ENCODE results near the gene JAZF1.

The JAZF1 gene

DNA sequence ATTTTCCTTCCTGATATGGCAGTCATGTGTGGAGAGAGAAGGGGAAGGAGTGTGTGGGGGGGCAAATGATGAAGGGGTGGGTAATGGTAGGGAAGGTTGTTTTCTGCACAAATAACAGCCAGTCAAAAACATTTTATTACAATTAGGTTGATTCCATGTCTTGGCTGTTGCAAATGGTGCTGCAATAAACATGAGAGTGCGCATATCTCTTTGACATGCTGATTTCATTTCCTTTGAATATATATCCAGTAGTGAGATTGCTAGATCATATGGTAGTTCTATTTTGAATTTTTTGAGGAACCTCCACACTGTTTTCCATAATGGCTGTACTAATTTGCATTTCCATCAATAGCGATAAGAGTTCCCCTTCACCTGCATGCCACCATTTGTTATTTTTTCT lies 10.6 kb upstream of the JAZF1 start:
- no peak for DNase-seq

DNA sequence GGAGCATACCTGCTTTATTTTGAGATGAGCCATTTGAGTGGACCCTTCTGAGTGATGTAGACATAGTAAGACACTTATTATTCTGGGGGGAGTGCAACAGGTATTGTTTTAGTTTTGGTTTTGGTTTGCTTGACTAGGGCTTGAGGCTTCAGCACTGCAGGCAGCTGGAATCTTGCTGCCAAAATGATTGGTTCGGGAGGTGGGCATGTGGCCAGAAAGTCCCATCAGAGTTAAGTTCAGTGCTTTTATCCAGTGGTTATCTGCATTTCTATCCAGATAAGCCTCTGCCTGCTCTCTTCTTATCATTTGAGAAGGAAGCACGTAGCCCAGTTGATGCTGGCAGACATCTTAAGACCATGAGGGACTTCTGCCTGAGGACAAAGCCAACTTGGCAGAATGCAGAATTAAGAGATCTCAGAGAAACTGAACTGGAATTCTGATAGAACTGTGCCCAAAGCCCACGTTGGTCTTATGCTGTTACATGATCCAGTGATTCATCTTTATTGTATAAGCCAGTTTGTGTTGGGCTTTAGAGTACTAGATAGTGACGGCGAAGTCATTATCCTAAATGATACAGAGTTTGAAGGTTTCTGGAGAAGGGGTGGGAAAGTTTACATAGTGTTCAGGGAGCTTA lies 9.6 kb upstream of the JAZF1 start:
- DNase-seq, result no peak

DNA sequence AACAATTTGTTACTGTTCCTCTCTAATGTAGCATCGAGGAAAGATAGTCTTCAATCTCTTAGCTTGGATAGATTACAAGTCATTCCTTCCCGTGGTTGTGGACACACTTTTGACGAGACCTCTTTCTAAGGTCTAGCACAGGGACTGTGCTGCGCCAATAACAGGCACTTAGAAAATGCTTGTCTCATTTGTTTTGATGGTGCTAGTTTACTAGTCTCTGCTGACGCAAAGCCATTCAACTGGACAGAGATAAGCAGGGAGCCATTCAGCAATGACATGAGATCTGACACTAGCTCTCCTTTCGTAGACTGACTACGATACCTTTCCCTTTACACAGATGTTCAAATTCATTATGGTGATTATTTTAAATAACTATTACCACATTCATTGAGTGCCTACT lies 6.4 kb upstream of the JAZF1 start:
- no peak for DNase-seq

DNA sequence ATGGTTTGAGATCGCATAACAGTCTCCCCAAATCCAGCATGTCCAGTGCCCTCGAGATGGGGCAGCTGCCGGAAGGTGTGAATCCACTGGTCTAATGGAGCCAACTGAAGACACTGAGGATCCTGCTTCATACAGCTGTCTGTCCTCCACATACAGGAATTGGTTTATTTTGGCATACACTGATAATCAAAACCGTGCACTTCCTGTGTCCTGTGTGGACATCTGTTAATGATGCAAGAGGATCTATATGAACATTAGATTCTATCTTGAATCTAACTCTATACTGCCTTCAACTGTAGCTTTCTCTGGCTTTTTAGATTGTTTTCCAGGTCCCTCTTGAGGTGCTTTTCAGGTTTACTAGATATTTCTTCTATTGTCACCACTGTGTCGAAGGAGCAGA lies 3.0 kb upstream of the JAZF1 start:
- no peak for DNase-seq

DNA sequence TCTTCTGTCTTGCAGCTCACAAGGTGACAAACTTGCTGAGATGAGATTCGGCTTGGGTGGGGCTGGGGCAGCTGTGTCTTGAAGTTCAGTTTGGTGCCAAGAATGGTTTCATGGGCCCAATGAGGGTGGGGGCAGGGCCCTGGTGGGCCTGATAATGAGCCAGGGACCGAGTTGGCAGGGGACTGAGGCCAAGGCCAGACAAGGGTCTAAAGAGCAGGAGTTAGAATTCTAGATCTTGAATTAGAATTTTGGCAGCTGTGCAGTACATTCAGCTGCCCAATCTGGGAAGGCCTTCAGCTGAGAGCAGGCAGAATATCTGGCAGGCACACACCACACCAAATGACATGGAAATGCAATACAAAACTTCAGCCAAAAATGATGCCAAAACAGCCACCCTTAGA lies 1.5 kb upstream of the JAZF1 start:
- no peak for DNase-seq

DNA sequence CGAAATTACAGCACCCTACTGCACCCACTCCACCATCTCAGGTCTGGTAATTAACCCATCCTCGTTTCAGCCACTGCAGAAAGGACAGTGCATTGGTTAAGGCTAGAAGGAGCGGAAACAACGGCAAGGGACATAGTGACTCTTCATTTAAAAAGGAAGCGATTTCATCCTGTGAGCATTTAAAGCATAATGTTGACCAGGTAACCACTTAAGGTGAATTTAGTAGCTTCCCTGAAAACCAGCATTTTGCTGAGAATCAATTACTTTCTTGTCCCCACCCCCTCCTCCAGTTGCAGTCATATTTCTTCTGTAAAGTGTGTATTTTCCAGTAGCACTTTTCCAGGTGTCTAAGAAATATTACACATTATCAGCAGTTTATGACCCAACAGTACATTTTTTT lies 821 bp upstream of the JAZF1 start:
- DNase-seq, result no peak

DNA sequence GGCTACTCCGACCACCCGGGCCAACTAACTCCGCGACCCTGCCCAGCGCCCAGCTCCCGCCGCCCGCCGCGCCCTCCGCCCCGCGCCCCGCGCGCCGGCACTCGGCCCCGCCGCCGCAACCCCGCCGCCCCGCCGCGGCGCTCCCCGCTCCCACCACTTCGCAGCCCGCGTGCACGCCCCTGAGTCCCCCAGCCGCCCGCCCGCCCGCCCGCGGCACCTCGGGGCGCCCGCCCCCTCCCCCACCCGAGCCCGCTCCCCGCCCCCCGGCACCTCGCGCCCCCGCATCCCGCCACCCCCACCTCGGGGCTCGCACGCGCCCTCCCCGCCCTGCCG lies 598 bp downstream of the JAZF1 start:
- DNase-seq, result no peak

DNA sequence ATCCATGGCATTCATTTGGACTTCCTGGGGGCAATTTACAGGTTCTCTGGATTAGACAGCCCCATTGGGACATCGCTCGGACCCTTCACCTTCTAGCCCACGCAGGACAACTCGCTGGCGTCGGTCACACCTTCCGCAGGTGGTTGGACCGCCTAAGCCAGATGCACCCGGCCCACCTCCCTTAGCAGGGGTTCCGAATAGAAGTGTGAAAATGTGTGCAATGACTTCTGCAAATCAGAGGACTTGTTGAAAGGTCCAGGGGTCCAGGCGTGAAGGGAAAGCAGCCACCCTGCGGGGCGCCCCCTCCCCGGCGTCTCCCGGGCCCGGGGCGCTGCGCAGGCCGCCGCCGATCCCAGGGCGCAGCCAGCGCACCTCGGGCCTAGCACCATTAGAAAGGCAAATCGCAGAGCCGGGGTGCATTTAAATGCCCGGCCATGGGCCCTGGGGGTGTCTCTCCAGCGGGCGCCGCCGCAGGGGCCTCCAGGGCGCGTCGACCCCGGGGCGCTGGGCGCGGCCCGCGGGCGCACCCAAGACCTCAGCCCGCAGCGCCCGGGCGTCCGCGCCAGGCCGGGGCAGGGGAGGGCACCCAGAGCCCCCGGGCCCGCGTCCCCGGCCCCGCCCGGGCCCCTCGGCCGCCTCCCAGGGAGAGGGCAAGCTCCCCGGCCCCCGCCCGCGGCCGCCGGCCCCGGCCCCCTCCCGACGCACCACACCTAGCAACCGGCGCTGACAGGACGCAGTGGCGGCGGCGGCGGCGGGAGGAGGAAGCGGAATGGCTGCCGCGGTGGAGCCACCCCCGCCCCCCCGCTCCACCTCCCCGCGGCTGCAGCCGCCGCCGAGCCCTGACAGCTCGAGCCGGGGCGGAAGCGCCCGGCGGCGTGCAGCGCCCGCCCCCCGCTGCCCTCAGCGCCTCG lies 1.2 kb downstream of the JAZF1 start:
- peak; percentile 65 for DNase-seq

DNA sequence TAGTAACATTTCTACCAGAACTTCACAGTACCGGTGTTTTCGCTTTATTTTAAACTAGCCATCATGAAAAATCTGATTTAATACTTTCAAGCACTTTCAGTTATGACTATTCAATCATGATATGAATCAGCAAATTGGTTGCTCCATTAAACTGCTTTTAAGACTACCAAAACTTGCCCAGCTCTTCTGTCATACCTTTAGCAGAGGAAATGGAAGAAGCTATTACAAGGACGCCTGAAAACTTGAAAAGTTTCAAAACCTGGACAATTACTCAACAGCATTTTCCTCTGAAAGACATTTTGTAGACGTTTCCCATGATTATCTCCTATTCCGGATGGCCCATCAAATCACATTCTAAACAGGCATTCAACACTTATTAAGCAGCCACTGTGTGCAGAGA lies 2.0 kb downstream of the JAZF1 start:
- no peak for DNase-seq

DNA sequence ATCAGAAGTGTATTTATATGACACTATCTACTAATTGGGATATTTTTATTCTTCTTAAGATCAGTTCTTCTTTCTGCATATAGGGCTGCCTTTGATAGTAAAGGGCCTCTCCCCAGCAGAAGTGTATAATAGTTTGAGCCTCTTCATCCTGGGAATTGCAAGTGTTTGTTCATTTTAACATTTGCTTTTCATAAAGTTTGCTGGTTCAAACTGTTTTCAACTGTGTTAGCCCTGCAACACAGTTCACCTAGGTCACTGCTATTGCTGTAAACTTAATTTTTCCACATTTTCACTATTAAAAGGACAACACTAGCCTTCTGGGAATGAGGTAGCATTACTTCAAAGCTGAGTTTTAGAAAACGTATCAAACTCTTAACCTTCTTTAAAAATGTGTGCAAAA lies 2.8 kb downstream of the JAZF1 start:
- DNase-seq, result no peak

DNA sequence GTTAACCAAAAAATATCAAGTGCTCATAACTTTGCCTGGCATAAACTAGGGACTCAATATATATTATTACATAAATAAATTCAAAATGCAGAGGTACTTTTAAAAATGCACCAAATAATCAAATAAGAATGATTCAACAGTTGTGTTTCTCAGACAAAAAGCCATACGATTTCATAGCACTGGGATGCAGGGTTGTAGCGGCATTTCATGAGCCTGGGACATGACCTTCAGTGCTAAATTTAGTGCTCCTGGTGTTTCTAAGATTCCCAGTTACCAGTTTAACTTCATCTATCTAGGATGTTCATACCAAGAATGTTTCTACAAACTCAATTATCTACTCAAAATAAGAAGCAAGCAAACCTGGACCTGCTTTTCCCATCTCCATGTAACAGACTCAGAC lies 4.0 kb downstream of the JAZF1 start:
- DNase-seq, result no peak

DNA sequence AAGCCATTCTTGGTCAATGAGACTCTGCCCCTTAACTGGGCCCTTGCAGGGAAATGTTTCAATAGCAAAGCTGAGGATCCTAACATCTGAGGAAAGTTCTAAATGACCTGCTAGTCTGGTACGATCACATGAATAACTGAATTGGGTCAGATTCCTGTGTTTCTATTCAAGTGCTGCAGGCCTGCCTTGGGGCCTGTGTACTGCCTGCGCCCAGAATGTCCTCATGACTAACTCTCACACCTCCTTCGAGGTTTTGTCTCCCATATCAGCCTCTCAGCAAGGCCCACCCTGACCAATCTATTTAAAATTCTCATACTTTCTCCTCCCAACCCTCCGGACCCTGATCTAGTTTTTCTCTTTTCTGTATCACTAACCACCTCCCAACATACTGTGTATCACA lies 4.4 kb downstream of the JAZF1 start:
- no peak for DNase-seq

DNA sequence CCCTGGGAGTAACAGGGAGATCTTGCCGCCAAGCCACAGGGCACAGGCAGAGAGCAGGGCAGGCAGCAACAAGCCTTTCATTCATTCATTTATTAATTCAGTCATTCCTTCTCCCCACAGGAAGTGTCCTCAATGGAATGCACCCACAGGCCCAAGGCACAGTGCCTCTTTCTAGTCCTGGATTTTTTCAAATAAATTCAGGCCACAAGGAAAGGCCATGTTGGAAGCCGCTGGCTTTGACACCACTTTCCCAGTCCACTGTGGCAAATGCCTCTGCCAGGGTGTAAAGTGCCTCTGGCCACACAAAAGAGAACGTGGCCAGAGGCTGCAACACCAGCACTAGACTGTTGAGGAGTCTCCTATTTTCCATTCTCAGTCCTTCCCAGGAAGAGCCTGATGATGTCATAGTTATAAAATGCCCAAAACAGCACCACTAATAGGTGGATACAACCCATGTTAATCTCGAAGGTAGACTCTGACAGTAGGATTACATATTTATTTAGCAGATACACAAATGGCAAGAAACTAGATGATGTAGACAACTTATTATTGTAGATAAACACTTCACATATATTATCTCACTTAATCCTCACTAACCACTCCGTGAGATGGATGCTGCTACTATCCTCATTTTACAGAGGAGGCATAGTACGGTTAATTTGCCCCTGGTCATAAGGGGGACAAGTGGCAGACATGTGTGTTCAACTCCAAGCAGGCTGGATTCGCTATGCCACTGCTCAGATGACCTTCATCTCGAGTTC lies 5.5 kb downstream of the JAZF1 start:
- no peak for DNase-seq

DNA sequence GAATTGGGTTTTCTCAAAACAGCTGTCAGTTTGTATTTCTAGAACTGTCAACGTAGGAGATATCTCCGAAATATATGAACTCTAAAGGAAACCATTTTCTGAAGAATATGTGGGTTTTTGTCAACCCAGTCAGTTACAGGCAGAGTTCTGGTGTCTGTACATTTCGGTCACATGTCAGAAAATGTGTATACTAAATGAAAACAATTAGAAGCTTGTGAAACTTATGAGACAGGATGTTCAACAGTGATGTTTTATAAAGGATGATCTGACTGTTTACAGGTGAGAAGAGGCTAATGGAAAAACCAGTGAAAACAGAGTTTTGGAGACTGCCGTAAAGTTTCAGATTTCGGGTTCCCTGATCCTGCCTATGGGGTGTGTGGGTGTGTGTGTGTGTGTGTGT lies 6.2 kb downstream of the JAZF1 start:
- no peak for DNase-seq

DNA sequence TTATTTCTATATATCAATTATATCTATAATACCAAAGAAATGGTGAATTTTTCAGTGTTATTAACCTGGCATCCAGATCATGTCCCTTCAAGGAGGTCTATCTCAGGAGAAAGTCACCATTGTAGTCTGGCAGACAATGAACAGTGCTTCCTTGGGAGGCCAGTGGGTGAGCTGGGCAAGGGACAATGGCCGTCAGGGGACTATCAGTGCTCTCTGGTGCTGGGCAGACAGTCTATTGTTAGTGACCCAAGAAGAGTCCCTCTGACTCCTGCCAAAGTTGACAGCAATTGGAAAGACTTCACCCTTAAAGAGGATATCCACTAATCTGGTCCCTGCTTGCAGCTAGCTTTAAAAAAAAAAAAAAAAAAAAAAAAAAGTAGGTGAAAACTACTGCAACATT lies 7.1 kb downstream of the JAZF1 start:
- DNase-seq, result no peak

DNA sequence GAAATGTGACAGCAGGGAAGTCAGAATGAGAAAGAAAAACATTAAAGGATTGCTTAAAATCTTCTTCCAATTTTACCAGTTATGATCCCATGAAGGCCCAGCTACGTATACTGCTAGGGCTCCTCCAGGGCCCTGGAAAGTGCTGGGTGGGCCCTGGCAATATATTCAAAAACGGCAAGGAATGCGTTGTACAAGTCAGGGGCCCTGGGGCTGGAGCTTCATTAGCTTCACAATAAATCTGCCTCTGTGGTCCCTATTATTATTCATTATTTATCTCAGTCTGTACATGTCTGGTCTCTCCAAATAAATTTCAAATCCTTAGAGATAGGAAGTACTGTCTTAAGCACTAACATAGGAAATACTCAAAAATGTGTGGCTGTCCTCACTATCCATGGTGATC lies 7.6 kb downstream of the JAZF1 start:
- DNase-seq, result no peak

DNA sequence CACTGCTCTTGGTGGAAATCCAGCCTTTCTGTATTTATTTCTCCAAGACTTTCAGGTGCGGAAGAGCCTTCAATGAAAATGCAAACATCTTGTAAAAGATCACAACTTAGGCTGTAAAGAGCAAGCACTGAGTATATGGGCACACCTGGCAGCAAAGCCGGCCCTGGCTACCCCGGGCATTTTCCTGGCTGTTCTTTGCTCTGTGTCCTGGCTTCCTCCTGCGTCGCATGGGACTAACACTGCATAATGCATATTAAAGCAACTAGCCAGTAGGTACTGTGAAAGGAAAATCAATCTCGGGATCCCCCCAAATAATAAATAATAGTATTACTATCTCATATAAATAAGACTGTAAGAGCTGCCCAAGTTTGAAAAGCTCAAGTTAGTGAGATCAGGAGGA lies 9.9 kb downstream of the JAZF1 start:
- DNase-seq, result no peak

DNA sequence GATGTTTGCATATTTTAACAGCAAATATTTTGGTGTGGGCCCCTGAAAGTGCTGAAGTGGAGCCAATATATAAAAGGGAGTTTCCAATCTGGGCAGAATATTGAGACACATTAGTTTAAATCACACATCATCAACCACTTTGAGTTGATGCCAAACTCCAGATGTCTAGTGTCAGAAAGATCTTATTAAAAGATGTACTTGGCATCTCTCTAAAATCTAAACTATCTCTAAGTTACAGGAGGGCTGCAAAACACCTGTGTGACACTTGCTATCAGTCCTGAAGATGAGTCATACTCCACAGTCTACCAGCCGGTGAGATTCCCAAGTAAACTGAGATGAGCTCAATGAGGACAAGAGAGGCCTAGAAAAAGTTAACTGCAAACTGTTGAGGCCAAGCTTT lies 11.4 kb downstream of the JAZF1 start:
- DNase-seq, result no peak

DNA sequence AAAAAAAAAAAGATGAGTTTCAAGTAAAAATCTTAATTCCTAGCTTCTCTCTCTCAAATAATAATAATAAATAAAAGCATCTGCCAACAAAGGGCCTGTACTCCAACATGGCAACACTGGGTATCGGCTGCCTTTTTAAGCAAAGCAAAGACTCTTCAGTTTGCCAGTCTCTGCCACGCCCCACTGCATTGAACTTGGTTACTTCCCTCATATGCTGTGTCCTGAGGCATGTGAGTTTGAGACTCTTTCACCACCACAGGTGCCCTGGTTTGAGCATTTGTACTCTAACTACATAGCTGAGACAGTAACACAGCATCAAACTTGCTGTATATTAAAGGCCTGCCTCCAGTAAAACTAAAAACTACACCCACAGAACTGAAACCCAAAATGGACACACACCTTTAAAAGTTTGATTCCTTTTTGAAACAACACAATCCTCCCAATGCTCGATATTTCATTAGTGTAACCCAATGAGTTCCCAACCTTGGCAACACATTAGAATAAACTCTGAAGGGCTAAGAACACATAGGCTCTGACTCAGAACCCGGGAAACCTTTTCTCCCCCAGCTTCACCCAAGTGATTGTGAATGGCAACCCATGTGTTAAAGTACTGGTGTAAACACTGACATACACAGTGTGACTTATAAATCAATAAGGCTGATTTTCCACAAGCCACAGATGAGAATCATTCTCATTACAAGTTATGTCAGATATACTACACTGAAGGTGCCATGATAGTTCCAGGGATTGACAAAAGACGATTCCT lies 12.0 kb downstream of the JAZF1 start:
- DNase-seq, result no peak

DNA sequence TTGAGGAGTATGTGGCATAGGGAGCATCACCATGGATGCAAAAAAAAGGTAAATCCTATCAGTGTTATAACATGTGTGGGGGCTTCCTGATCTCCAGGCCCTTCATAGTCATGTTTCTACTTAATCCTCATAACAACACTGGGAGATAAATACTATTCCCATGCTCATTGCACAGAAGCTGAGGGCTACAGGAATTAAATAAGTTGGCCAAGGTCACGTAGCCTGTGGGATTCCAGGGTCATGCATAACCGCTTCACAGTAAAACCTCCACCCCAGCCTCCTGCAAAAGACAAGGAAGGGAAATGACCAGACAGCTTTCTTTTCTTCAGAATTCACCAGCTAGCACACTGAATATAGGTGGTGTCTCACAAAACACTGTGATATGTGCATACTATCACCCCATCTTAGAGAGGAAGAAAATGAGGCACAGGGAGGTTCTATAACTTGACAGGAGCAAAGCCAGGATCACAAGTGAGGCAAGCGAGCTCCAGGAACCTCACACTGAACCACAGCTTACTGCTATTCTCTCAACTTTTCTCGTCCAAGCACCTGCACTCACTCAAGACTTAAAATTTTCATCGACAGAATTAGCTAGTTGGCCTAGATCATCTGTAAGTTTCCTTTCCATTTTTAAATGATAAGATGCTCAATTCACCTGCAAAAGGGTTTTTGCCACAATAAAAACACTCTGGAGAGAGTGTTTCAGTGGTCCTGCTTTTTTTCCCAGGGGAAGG lies 13.4 kb downstream of the JAZF1 start:
- no peak for DNase-seq

DNA sequence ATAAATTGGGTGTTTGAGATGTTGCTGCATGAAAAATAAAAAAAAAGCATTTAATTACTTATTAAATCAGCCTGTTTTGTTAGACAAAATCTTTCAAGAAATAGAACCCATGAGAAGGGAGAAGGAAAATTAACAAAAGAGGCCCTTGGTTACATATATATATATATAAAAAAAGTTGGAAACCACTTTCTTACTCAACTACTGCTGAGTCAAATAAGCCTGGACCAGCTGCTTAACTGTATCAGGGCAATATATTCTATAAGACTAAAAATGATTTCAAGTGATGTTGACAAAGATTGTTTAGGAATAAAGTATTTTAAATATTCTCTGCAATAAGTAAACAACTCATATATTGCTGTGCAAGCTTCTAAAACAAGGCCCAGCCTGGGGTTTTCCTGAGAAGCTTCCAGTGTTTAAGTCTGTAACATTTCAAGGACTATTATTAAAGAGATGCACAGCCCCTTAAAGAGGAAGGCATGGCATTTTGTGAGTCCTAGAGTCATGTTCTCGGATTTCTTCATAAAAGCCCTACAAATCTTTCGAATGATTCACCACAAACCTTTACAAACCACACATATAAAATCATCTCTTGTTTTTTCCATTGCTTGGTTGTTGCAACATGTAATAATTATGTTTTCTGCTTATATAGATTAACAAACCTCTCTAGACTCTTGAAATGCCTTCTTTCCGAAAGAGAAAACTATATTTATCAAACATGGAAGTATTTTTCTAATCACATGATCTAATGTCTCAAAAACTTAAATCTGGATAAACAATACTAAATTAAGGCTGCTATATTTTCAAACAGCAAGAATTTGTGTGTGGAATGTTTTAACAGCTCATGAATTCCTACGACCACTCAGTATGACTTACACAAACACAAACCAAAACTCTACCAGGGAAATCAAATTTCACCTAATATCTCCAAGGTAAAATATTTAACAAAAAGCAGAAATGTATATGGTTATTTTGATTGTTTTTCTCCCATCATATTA lies 14.3 kb downstream of the JAZF1 start:
- DNase-seq, result no peak

Measured in 8988T (cell line).